Measurements from ENCODE around the gene RELT.

Gene RELT

DNA sequence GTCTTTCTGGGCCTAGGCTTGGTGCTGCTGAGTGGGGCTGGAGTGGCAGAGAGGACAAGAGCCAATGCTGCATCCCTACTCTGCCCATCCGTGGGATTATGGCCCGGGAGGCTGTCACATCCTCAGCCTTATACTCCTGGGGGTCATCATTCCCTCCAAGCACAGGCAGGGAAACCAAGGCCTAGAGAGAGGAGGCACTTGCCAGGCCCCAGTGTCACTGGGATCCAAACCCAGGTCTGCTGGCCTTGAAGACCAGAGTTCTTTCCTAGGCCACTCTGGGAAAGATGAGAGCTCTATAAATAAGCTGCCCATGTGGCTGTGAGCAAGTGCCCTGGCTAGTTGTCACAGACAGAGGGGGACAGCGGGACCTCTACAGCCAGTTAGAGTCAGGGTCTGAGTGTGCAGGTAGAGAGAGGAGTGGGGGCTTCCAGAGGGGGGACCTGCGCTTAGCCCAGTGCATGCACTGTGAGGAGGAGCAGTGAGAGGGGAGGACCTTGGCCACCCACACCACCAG, 4.8 kb downstream of the RELT start:
- CTCF ChIA-PET = no interaction called here
- H3K27ac ChIP-seq = peak overlapping the region; percentile 93
- no peak for DNase-seq (ENCODE audit: low spot score)
- TF ChIP-seq, protein P1, sequence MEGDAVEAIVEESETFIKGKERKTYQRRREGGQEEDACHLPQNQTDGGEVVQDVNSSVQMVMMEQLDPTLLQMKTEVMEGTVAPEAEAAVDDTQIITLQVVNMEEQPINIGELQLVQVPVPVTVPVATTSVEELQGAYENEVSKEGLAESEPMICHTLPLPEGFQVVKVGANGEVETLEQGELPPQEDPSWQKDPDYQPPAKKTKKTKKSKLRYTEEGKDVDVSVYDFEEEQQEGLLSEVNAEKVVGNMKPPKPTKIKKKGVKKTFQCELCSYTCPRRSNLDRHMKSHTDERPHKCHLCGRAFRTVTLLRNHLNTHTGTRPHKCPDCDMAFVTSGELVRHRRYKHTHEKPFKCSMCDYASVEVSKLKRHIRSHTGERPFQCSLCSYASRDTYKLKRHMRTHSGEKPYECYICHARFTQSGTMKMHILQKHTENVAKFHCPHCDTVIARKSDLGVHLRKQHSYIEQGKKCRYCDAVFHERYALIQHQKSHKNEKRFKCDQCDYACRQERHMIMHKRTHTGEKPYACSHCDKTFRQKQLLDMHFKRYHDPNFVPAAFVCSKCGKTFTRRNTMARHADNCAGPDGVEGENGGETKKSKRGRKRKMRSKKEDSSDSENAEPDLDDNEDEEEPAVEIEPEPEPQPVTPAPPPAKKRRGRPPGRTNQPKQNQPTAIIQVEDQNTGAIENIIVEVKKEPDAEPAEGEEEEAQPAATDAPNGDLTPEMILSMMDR (conservative IDR thresholded peaks at IDR 0.05; ENCODE audit: low read depth) = no peak
- POLR2A ChIA-PET (ENCODE audit: low non-redundant PET) = no interaction called here

GRCh38 chr11:73381589-73381988, 5.4 kb downstream of the RELT start:
- peak overlapping the region; percentile 93 for H3K27ac ChIP-seq
- TF ChIP-seq, protein P1 (conservative IDR thresholded peaks at IDR 0.05; ENCODE audit: low read depth) = no peak
- no peak for DNase-seq (ENCODE audit: low spot score)
- ChIA-PET CTCF (interaction anchor here (0.6 kb wide), 1 partner anchor 158 kb away, joined by 5 read pairs; no protein-coding TSS in a partner anchor), POLR2A (ENCODE audit: low non-redundant PET) (no interaction called here)

- TF ChIP-seq, protein P1 (conservative IDR thresholded peaks at IDR 0.05; ENCODE audit: low read depth) = no peak
- POLR2A ChIA-PET (ENCODE audit: low non-redundant PET) = no interaction called here
- H3K27ac ChIP-seq = peak overlapping the region; percentile 93
- DNase-seq (ENCODE audit: low spot score) = no peak
- CTCF ChIA-PET = no interaction called here
Measured at GRCh38 chr11:73382183-73382582, 6.0 kb downstream of the RELT start.

DNA sequence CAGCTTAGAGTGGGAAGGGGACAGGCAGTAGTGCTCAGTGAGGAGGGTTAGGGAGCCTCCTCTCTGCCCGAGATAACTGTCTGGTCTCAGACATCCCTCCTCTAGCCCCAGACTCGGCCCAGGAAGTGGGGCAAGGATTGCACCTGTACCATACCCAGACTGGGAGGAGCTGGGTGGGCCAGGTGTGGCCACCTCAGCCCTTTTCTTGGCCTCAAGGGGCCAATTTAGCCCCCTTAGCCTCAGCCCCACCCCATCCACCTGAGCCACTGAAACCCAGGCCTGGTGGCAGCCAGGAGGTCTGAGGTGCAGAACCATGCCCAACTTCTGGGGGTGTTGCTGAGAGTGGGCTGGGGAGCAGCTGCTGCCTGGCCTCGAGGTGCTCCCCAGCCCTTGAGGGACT, 6.5 kb downstream of the RELT start:
- peak overlapping the region; percentile 93 for H3K27ac ChIP-seq
- POLR2A ChIA-PET (ENCODE audit: low non-redundant PET) = no interaction called here

DNA sequence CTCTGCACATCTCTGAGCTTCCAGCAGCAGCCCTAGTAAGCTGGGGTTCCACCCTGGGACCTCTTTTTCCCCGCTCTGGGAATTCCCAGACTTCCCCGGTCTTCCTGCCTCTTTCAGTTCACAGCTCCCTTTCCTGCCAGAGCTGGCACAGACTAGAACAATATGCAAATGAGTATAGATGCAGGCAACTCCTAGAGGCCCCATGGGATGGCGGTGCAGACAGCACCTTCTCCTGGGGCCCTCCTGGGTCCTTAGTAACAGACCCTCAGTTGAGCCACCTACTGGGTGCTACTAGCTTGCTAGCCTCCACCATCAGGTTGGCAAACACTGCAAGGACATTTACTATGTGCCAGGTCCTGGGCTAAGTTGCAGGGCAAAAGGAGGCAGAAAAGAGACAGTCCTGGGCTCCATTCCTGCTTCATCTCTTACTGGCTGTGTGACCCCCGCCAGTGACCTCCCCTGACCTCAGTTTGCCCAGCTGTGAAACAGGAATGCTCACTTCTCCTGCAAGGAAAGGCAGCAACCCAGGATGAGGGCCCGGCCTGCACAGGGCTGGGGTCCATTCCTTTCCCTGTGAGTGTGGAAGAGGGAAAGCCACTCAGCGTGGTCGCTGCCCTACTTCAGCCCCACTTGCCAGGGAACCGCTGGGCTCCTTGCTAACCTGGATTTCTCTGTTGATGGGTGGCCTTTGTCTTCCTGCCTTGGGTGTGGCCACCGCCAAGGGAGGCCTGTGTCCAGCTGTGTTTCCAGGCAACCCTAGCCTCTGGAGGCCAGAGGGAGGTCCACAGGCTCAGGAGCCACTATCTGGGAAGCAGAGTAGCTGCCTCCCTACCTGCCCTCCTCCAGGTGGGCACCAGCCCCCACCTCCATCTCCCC, 7.3 kb downstream of the RELT start:
- POLR2A ChIA-PET (ENCODE audit: low non-redundant PET) = no interaction called here
- H3K27ac ChIP-seq = peak overlapping the region; percentile 93
- CTCF ChIA-PET = interaction anchor here (0.8 to 1.0 kb wide), 3 partner anchors 10 to 278 kb away, joined by 4 to 6 read pairs (median 5); no protein-coding TSS in a partner anchor
- TF ChIP-seq, protein P1 (conservative IDR thresholded peaks at IDR 0.05; ENCODE audit: low read depth) = no peak
- DNase-seq (ENCODE audit: low spot score) = no peak

More for the DNA sequence above, 6.5 kb downstream of the RELT start:
- TF ChIP-seq, protein P1 (conservative IDR thresholded peaks at IDR 0.05; ENCODE audit: low read depth) = no peak
- CTCF ChIA-PET = interaction anchor here (1.0 kb wide), 2 partner anchors 11 to 81 kb away, joined by 5 to 6 read pairs; no protein-coding TSS in a partner anchor
- DNase-seq (ENCODE audit: low spot score) = no peak

- H3K27ac ChIP-seq = peak overlapping the region; percentile 93
- ChIA-PET CTCF (interaction anchor here (0.8 kb wide), 1 partner anchor 278 kb away, joined by 4 read pairs; no protein-coding TSS in a partner anchor), POLR2A (ENCODE audit: low non-redundant PET) (no interaction called here)
- TF ChIP-seq, protein P1 (conservative IDR thresholded peaks at IDR 0.05; ENCODE audit: low read depth) = no peak
- DNase-seq (ENCODE audit: low spot score) = no peak
Measured at GRCh38 chr11:73384125-73384441, 7.9 kb downstream of the RELT start.
